Measurements from ENCODE around the gene KCNQ1.

- TF ChIP-seq EZH2phosphoT487 (IDR thresholded peaks at IDR 0.05; ENCODE audit: insufficient read depth, low read depth) (no peak), EZH2 (IDR thresholded peaks at IDR 0.05; ENCODE audit: insufficient read depth, poor library complexity, severe bottlenecking) (no peak)
These were observed 338.8 kb downstream of the KCNQ1 start for GRCh38 chr11:2783536-2784082.
